ENCODE measurements around the gene UBE2N.

- TF ChIP-seq TAF1 (IDR thresholded peaks at IDR 0.05; ENCODE audit: borderline replicate concordance, insufficient read depth, low read length) (no peak), POLR2AphosphoS5 (IDR thresholded peaks at IDR 0.05; ENCODE audit: low read depth, low read length) (no peak), REST (IDR thresholded peaks at IDR 0.05; ENCODE audit: insufficient read depth in 1 of 2, low read depth in 2 of 2, low read length in 2 of 2) (no peak)
These were observed 12.3 kb downstream of the UBE2N start for GRCh38 chr12:93429448-93429847.
